Measurements from ENCODE around the gene TRAPPC13. TPM values are rescaled to one million over a fixed set of nuclear protein-coding genes. Genes with fewer than 3 reads are reported as not detected.
"Not testable (repeated sequence)": the region's sequence is repeated elsewhere in the genome, so short reads cannot be mapped to it uniquely, and the experiment has no call there.

The TRAPPC13 gene
- total and polyA plus RNA-seq, 2 of the 4 experiments (the other 2 are of a cell fraction): 10.1 to 17.2 TPM

- Histone ChIP-seq H4K8ac (ENCODE audit: low read depth in 2 of 2, low read length in 2 of 2) (no peak overlapping the region), H3K4me1 (ENCODE audit: control insufficient read depth, insufficient read depth, low read length) (no peaks in the 10 kb centered on the region), H3K27me3 (ENCODE audit: control insufficient read depth, insufficient read depth, low read length) (no peaks in the 10 kb centered on the region), H3K56ac (ENCODE audit: extremely low read depth, insufficient read depth, low read length) (no peak overlapping the region), H3K4me3 (ENCODE audit: insufficient read depth, low read depth, low read length) (no peak overlapping the region), H3K9me1 (ENCODE audit: insufficient read depth, low read length) (no peaks in the 10 kb centered on the region), H4K5ac (ENCODE audit: low read depth, low read length) (no peak overlapping the region), H3K36me3 (ENCODE audit: control insufficient read depth, insufficient read depth, low read length) (peaks cover 27% of the 10 kb centered on the region), H3K79me1 (ENCODE audit: low read depth in 1 of 2, low read length in 2 of 2) (0 out of 4 replicates have a peak, but pooled peaks cover 0 to 2% of the 10 kb centered on the region in 2 experiments), H2BK20ac (ENCODE audit: low read depth, low read length) (no peak overlapping the region), H3K9me3 (ENCODE audit: control insufficient read depth, insufficient read depth, low read length) (no peaks in the 10 kb centered on the region), H3K4me2 (ENCODE audit: low read depth, low read length) (no peak overlapping the region), H2AK9ac (replicated peaks; ENCODE audit: low read depth, low read length, poor library complexity) (no peak overlapping the region), H3K14ac (replicated peaks; ENCODE audit: low read depth, low read length) (no peak overlapping the region), H3K4ac (ENCODE audit: low read depth, low read length) (no peak overlapping the region), H2AFZ (replicated peaks; ENCODE audit: low read length, poor library complexity) (no peak overlapping the region), H3K23ac (ENCODE audit: low read depth, low read length) (no peak overlapping the region), H2BK5ac (ENCODE audit: low read depth, low read length, poor library complexity, severe bottlenecking) (no peak overlapping the region), H4K91ac (ENCODE audit: insufficient read depth, low read depth, low read length) (no peak overlapping the region), H3K9ac (ENCODE audit: low read depth, low read length) (no peak overlapping the region), H4K20me1 (ENCODE audit: insufficient read depth, low read length) (no peaks in the 10 kb centered on the region; the same call in 1 of the 2 replicates), H3K18ac (ENCODE audit: low read depth, low read length) (no peak overlapping the region), H2BK120ac (ENCODE audit: low read depth, low read length) (no peak overlapping the region), H2BK15ac (ENCODE audit: low read depth, low read length) (no peak overlapping the region), H3K27ac (ENCODE audit: insufficient read depth, low read length) (no peak overlapping the region), H2AK5ac (ENCODE audit: low read depth, low read length) (no peak overlapping the region)
- intact Hi-C loops (cut with micrococcal nuclease) (no loop called here), dilution Hi-C loops (cut with HindIII; ENCODE audit: low sequenced_read_pairs, unreplicated experiment) (no loop called here), in situ Hi-C loops (cut with MboI; ENCODE audit: low sequenced_read_pairs) (no loop called here)
- no peak for ATAC-seq (ENCODE audit: low read depth)
- no peak for DNase-seq
- ChIA-PET POLR2A (ENCODE audit: unreplicated experiment) (no interaction called here), CTCF (no interaction called here)
- WGBS, 2 experiments (ENCODE audit: extremely low coverage in 2 of 2, insufficient read length in 1 of 2): no CpG with 5 or more reads among the region's 2 CpGs
- BruUV-seq (replicated peaks): no TSS peak
- no peak for TF ChIP-seq SMC3 (IDR thresholded peaks at IDR 0.05; ENCODE audit: low read depth, low read length)
- TF ChIP-seq CTCF (conservative IDR thresholded peaks at IDR 0.05; ENCODE audit: low read depth, low read length): peak; percentile 21; the same call in 1 of the 2 replicates
- TF ChIP-seq NFE2L2 (IDR thresholded peaks at IDR 0.05; ENCODE audit: low read depth, low read length): no peak
Measured at GRCh38 chr5:65588694-65589093, 36.1 kb upstream of the TRAPPC13 start.

- H2AFZ ChIP-seq (replicated peaks; ENCODE audit: low read length, poor library complexity); DNase-seq; ATAC-seq (ENCODE audit: low read depth); H3K9ac ChIP-seq (ENCODE audit: low read depth, low read length); H3K14ac ChIP-seq (replicated peaks; ENCODE audit: low read depth, low read length); H2BK120ac ChIP-seq (ENCODE audit: low read depth, low read length); H3K23ac ChIP-seq (ENCODE audit: low read depth, low read length); H3K27ac ChIP-seq (ENCODE audit: insufficient read depth, low read length); H4K8ac ChIP-seq (ENCODE audit: low read depth in 2 of 2, low read length in 2 of 2); dilution Hi-C loops (cut with HindIII; ENCODE audit: low sequenced_read_pairs, unreplicated experiment); H3K79me1 ChIP-seq (ENCODE audit: low read depth in 1 of 2, low read length in 2 of 2); H2AK5ac ChIP-seq (ENCODE audit: low read depth, low read length); H2BK15ac ChIP-seq (ENCODE audit: low read depth, low read length); H3K4me1 ChIP-seq (ENCODE audit: control insufficient read depth, insufficient read depth, low read length); H3K4me3 ChIP-seq (ENCODE audit: insufficient read depth, low read depth, low read length); H3K4me2 ChIP-seq (ENCODE audit: low read depth, low read length); H3K4ac ChIP-seq (ENCODE audit: low read depth, low read length); H3K9me1 ChIP-seq (ENCODE audit: insufficient read depth, low read length); H3K27me3 ChIP-seq (ENCODE audit: control insufficient read depth, insufficient read depth, low read length); H3K56ac ChIP-seq (ENCODE audit: extremely low read depth, insufficient read depth, low read length); in situ Hi-C loops (cut with MboI; ENCODE audit: low sequenced_read_pairs); H2AK9ac ChIP-seq (replicated peaks; ENCODE audit: low read depth, low read length, poor library complexity); H4K5ac ChIP-seq (ENCODE audit: low read depth, low read length); H4K20me1 ChIP-seq (ENCODE audit: insufficient read depth, low read length); H3K18ac ChIP-seq (ENCODE audit: low read depth, low read length); H2BK20ac ChIP-seq (ENCODE audit: low read depth, low read length); H3K9me3 ChIP-seq (ENCODE audit: control insufficient read depth, insufficient read depth, low read length); CTCF ChIA-PET; H4K91ac ChIP-seq (ENCODE audit: insufficient read depth, low read depth, low read length); H2BK5ac ChIP-seq (ENCODE audit: low read depth, low read length, poor library complexity, severe bottlenecking); BruUV-seq (replicated peaks); POLR2A ChIA-PET (ENCODE audit: unreplicated experiment): not testable (repeated sequence)
- H3K36me3 ChIP-seq (ENCODE audit: control insufficient read depth, insufficient read depth, low read length): peaks cover 23% of the 10 kb centered on the region
- intact Hi-C loops (cut with micrococcal nuclease): loop anchor here (1.0 kb wide), 1 partner anchor 9 kb away; no protein-coding TSS in a partner anchor
- WGBS, 2 experiments (ENCODE audit: extremely low coverage in 2 of 2, insufficient read length in 1 of 2): no CpG with 5 or more reads among the region's 1 CpG
Measured at GRCh38 chr5:65601761-65602160, 23.1 kb upstream of the TRAPPC13 start.
